Endothelial cell of umbilical vein (primary cell): Measurements from ENCODE around the gene GRWD1. TPM values are rescaled to one million over a fixed set of nuclear protein-coding genes. Genes with fewer than 3 reads are reported as not detected.

Experiments
- BruUV-seq: library from RNA; stranded (reverse); fragments of 400-500 nt; replicated peaks from 2 replicates; lab custom pipeline; 2021; lab: Mats Ljungman, UMichigan
- CTCF ChIA-PET: fragments of 300-600, 350-600 bp; sonication (Branson Sonifier 250); formaldehyde crosslinking; loops from one replicate; lab custom pipeline; 2021; ENCODE audit warnings: antibody characterized with exemption, inconsistent platforms; lab: Charles Lee
- POLR2A ChIA-PET: fragments of 300-600, 350-600 bp; sonication (Branson Sonifier 250); formaldehyde crosslinking; loops from one replicate; lab custom pipeline; 2021; ENCODE audit warnings: antibody characterized with exemption, inconsistent platforms; lab: Charles Lee
- DNase-seq: peaks from one replicate; pipeline ENCODE4 v3.0.0-alpha.2; 2011; ENCODE audit warnings: low read depth, low spot score
- FAIRE-seq: peaks from 2 replicates; lab custom pipeline; 2011; peaks lifted over from hg19 to GRCh38; lab: Jason Lieb, UNC
- H2AFZ ChIP-seq: 2 replicates; pipeline ENCODE4 v1.6.0; 2012; ENCODE audit warnings: low read depth, low read length, control low read depth, inconsistent platforms
- H3K27ac ChIP-seq: 2 replicates; pipeline ENCODE4 v1.5.1; 2011; ENCODE audit warnings: low read depth, mild to moderate bottlenecking, control low read depth, low read length, moderate library complexity; ENCODE audit not compliant: insufficient read depth
- H3K27me3 ChIP-seq, 2 experiments: 2 replicates each; pipeline versions ENCODE4 v1.6.0 to v1.6.1; 2011; ENCODE audit warnings: low read length in 2 of 2, mixed read lengths in 1 of 2; ENCODE audit not compliant: control insufficient read depth in 2 of 2, insufficient read depth in 2 of 2
- H3K36me3 ChIP-seq, 2 experiments: 2 replicates in 1 of 2; 3 replicates in 1 of 2; pipeline ENCODE4 v1.5.1; 2011; ENCODE audit warnings: low read length in 2 of 2, mild to moderate bottlenecking in 1 of 2, moderate library complexity in 1 of 2; ENCODE audit not compliant: control insufficient read depth in 2 of 2, insufficient read depth in 2 of 2; ENCODE audit errors: extremely low read depth in 1 of 2
- H3K4me1 ChIP-seq: 3 replicates; pipeline ENCODE4 v1.5.1; 2011; ENCODE audit warnings: mild to moderate bottlenecking, low read length; ENCODE audit not compliant: control insufficient read depth, insufficient read depth; ENCODE audit errors: extremely low read depth
- H3K4me2 ChIP-seq: 2 replicates; pipeline ENCODE4 v1.6.1; 2011; ENCODE audit warnings: low read length, control low read depth, mixed read lengths; ENCODE audit not compliant: insufficient read depth
- H3K4me3 ChIP-seq, 3 experiments: fragments of 200-600 bp in 1 of 3; sonication (generic), shearing (Covaris generic) in 1 of 3; replicated peaks in 1 of 3; 2 replicates each; pipeline ENCODE4 v1.5.1; 2011 to 2016; ENCODE audit warnings: control low read depth in 3 of 3, low read length in 3 of 3, mild to moderate bottlenecking in 2 of 3, inconsistent platforms in 1 of 3, low read depth in 1 of 3, moderate library complexity in 1 of 3; ENCODE audit not compliant: insufficient read depth in 1 of 3
- H3K79me2 ChIP-seq: 2 replicates; pipeline ENCODE4 v1.6.0; 2012; ENCODE audit warnings: low read length, inconsistent platforms; ENCODE audit not compliant: control insufficient read depth, insufficient read depth
- H3K9ac ChIP-seq: replicated peaks from 2 replicates; pipeline ENCODE3; 2011; ENCODE audit warnings: low read length, control low read depth; ENCODE audit not compliant: insufficient read depth; ENCODE audit errors: extremely low read depth
- H3K9me1 ChIP-seq: replicated peaks from 3 replicates; pipeline ENCODE4 v1.6.0; 2011; ENCODE audit warnings: mild to moderate bottlenecking, low read length; ENCODE audit not compliant: control insufficient read depth, insufficient read depth; ENCODE audit errors: extremely low read depth
- H3K9me3 ChIP-seq: replicated peaks from 2 replicates; pipeline ENCODE4 v1.5.1; 2012; ENCODE audit warnings: low read length, inconsistent platforms; ENCODE audit not compliant: control insufficient read depth, insufficient read depth
- H4K20me1 ChIP-seq: replicated peaks from 2 replicates; pipeline ENCODE3; 2011; ENCODE audit warnings: mild to moderate bottlenecking, low read length; ENCODE audit not compliant: control insufficient read depth, insufficient read depth; ENCODE audit errors: extremely low read depth
- EZH2 ChIP-seq: IDR thresholded peaks from 2 replicates; pipeline ENCODE4 v1.6.1; 2012; ENCODE audit warnings: borderline replicate concordance, low read depth, mild to moderate bottlenecking, moderate library complexity, low read length, inconsistent platforms; ENCODE audit not compliant: severe bottlenecking
- FOS ChIP-seq: IDR thresholded peaks from 2 replicates; pipeline ENCODE4 v1.6.1; 2011; ENCODE audit warnings: mild to moderate bottlenecking, low read length, moderate library complexity, borderline replicate concordance; ENCODE audit not compliant: insufficient read depth
- GATA2 ChIP-seq: IDR thresholded peaks from 2 replicates; pipeline ENCODE4 v1.7.0; 2011; ENCODE audit warnings: low read depth, mild to moderate bottlenecking, moderate library complexity, mixed read lengths, low read length; ENCODE audit not compliant: insufficient read length, insufficient read depth
- JUN ChIP-seq: IDR thresholded peaks from 2 replicates; pipeline ENCODE4 v1.6.1; 2011; ENCODE audit warnings: borderline replicate concordance, low read depth; ENCODE audit not compliant: insufficient read length, insufficient read depth
- MYC ChIP-seq: IDR thresholded peaks from one replicate; pipeline ENCODE4 v1.6.1; 2011; ENCODE audit warnings: mild to moderate bottlenecking, low read depth, low read length
- POLR2A ChIP-seq: IDR thresholded peaks from 2 replicates; pipeline ENCODE4 v1.6.1; 2012; ENCODE audit warnings: low read depth, mild to moderate bottlenecking, control low read depth, low read length
- POLR2AphosphoS5 ChIP-seq: IDR thresholded peaks from 2 replicates; pipeline ENCODE4 v1.6.1; 2012; ENCODE audit warnings: low read depth, mild to moderate bottlenecking, control low read depth, low read length, moderate library complexity; ENCODE audit not compliant: insufficient read depth
- dilution Hi-C: fragments of 300-500 bp; cut with MboI; formaldehyde crosslinking; loops from one replicate; pipeline ENCODE4 v1.15.0; 2019; ENCODE audit warnings: low sequenced_read_pairs; ENCODE audit not compliant: extremely low pct_ligation_motif_present
- intact Hi-C: fragments of 100-400 bp; cut with micrococcal nuclease; formaldehyde crosslinking; loops from one replicate; pipeline ENCODE4 v1.10.0; 2022
- polyA plus RNA-seq, 4 experiments: library from polyadenylated mRNA; depleted of rRNA in 3 of 4; stranded (reverse) in 3 of 4; unstranded in 1 of 4; fragments of >200 nt; gene quantifications; 2 replicates each; pipeline versions ENCODE4 v1.2.1 to v1.2.3, GENCODE V29; 2011 to 2012; ENCODE audit warnings: missing spikeins in 1 of 4
- total RNA-seq: library from RNA; stranded (reverse); gene quantifications from 2 replicates; pipeline ENCODE4 v1.2.3, GENCODE V29; 2021
- TF ChIP-seq, protein P1 (sequence below): IDR thresholded peaks from 2 replicates; pipeline ENCODE4 v1.6.1; 2011; ENCODE audit not compliant: insufficient read depth, insufficient read length
- TF ChIP-seq, protein P2 (sequence below), 2 donors: IDR thresholded peaks; 1 replicate in 1 of 2; 2 replicates in 1 of 2; pipeline ENCODE4 v1.5.1; 2011; ENCODE audit warnings: low read length in 2 of 2, mild to moderate bottlenecking in 2 of 2, moderate library complexity in 2 of 2, control low read depth in 1 of 2, inconsistent platforms in 1 of 2, low read depth in 1 of 2; ENCODE audit not compliant: insufficient read depth in 1 of 2; ENCODE audit errors: extremely low read depth in 1 of 2

Gene GRWD1
- total and polyA plus RNA-seq, 2 donors (not counting 3 experiments of a cell fraction or from before 2014, with no cell fraction given): 26.3 to 52.7 TPM

DNA sequence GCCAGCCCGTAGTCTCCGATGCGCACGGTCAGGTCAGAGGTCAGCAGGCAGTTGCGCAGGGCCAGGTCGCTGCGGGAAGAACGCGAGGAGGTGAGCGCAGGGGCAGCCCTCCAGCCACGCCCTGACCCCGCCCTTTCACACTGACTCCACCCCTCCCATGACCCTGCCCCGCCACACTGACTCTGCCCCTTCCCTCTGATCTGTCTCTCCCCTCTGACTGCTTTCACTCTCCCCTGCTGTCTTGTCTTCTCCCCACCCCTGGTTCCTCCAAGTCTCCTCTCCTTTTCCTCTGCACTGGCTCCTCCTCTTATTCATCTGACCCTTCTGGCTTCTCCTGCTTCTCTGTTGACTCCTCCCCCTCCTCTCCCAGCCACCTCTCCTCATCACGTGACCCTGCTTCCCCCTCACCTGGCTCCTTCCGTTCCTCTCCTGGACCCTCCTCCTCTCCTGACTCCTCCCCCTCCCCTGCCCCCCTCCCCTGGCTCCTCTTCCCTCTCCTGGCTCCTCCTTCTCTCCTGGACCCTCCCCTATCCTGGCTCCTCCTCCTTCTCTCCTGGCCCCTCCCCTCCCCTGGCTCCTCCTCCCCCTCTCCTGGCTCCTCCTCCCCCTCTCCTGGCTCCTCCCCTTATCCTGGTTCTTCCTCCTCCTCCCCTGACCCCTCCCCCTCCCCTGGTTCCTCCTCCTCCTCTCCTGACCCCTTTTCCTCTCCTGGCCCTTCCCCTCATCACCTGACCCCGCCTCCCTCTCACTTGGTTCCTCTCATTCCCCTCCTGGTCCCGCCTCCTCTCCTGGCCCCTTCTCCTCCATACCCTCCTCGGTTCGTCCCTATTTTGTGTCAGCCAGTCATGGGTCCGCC, 55.9 kb downstream of the GRWD1 start:
- intact Hi-C loops: no loop called here
- H3K9me1 ChIP-seq: no peaks in the 10 kb centered on the region
- no peak overlapping the region for H3K9ac ChIP-seq
- no peaks in the 10 kb centered on the region for H3K9me3 ChIP-seq
- DNase-seq (no peak), FAIRE-seq (peak; percentile 24)
- H3K27me3 ChIP-seq: peaks cover 2 to 7% of the 10 kb centered on the region in 2 experiments
- ChIA-PET CTCF (interaction anchor here (1.0 to 1.4 kb wide), 3 partner anchors 11 to 83 kb away, joined by 5 to 6 read pairs (median 5); no protein-coding TSS in a partner anchor), POLR2A (no interaction called here)
- no peak overlapping the region for H2AFZ ChIP-seq
- no peak overlapping the region for H3K27ac ChIP-seq
- H3K36me3 ChIP-seq: no peaks in the 10 kb centered on the region
- no peak overlapping the region for H3K4me2 ChIP-seq
- no peaks in the 10 kb centered on the region for H3K4me1 ChIP-seq
- H4K20me1 ChIP-seq: no peaks in the 10 kb centered on the region
- TF ChIP-seq, protein P1, sequence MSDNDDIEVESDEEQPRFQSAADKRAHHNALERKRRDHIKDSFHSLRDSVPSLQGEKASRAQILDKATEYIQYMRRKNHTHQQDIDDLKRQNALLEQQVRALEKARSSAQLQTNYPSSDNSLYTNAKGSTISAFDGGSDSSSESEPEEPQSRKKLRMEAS: no peak
- TF ChIP-seq GATA2 (no peak), POLR2A (no peak), EZH2 (no peak), FOS (no peak), JUN (no peak), POLR2AphosphoS5 (no peak), MYC (no peak)
- TF ChIP-seq, protein P2, sequence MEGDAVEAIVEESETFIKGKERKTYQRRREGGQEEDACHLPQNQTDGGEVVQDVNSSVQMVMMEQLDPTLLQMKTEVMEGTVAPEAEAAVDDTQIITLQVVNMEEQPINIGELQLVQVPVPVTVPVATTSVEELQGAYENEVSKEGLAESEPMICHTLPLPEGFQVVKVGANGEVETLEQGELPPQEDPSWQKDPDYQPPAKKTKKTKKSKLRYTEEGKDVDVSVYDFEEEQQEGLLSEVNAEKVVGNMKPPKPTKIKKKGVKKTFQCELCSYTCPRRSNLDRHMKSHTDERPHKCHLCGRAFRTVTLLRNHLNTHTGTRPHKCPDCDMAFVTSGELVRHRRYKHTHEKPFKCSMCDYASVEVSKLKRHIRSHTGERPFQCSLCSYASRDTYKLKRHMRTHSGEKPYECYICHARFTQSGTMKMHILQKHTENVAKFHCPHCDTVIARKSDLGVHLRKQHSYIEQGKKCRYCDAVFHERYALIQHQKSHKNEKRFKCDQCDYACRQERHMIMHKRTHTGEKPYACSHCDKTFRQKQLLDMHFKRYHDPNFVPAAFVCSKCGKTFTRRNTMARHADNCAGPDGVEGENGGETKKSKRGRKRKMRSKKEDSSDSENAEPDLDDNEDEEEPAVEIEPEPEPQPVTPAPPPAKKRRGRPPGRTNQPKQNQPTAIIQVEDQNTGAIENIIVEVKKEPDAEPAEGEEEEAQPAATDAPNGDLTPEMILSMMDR (IDR thresholded peaks at IDR 0.05; ENCODE audit: extremely low read depth in 1 of 2, insufficient read depth in 1 of 2, low read depth in 1 of 2, low read length in 2 of 2): no peak
- H3K4me3 ChIP-seq: no peak overlapping the region
- dilution Hi-C loops: no loop called here
- no TSS peak for BruUV-seq
- no peaks in the 10 kb centered on the region for H3K79me2 ChIP-seq
